Tibial artery (tissue), 4 donors: ENCODE data around the gene STS.

Experiments
- DNase-seq, 2 donors: peaks; one replicate each; pipeline ENCODE4 v3.0.0-alpha.2; 2019
- H3K27ac ChIP-seq, 2 donors: fragments of 200-600 bp; sonication (generic) in 1 of 2; 1 replicate in 1 of 2; 2 replicates in 1 of 2; pipeline ENCODE4 v1.5.1; 2018 to 2019; ENCODE audit warnings: mild to moderate bottlenecking in 1 of 2
- H3K27me3 ChIP-seq, 2 donors: fragments of 200-600 bp; sonication (generic) in 1 of 2; one replicate each; pipeline versions ENCODE4 v1.5.1 to v1.6.0; 2016 to 2019
- H3K36me3 ChIP-seq, 3 donors: fragments of 200-600 bp; sonication (generic) in 2 of 3; one replicate each; pipeline ENCODE4 v1.5.1; 2016 to 2019; ENCODE audit warnings: mild to moderate bottlenecking in 2 of 3
- H3K4me1 ChIP-seq, 4 donors: fragments of 200-600 bp; sonication (generic) in 2 of 4; 1 replicate in 3 of 4; 2 replicates in 1 of 4; pipeline ENCODE4 v1.5.1; 2016 to 2019
- H3K4me3 ChIP-seq, 2 donors: fragments of 200-600 bp; sonication (generic) in 1 of 2; 1 replicate in 1 of 2; 2 replicates in 1 of 2; pipeline ENCODE4 v1.5.1; 2018 to 2019; ENCODE audit warnings: mild to moderate bottlenecking in 2 of 2
- H3K9me3 ChIP-seq, 3 donors: fragments of 200-600 bp; sonication (generic) in 1 of 3; one replicate each; pipeline ENCODE4 v1.5.1; 2016 to 2019
- CTCF ChIP-seq, 2 experiments: fragments of 200-600 bp in 1 of 2; fragments of 450-650 bp in 1 of 2; IDR thresholded peaks; one replicate each; pipeline ENCODE4 v1.5.1; 2017 to 2019; ENCODE audit warnings: antibody characterized with exemption in 2 of 2, mild to moderate bottlenecking in 1 of 2, moderate library complexity in 1 of 2
- intact Hi-C: fragments of 100-400 bp; cut with DNase I; formaldehyde crosslinking; loops from one replicate; pipeline ENCODE4 v1.15.0; 2023; ENCODE audit warnings: low total_unique reads

Gene STS

GRCh38 chrX:7147413-7147977 is at the start of gene STS:
TSS of gene STS (plus strand) at chrX:7147712. CDS start at chrX:7253200, 105,488 bp downstream.
- no peaks in the 10 kb centered on the region for H3K27me3 ChIP-seq
- H3K27ac ChIP-seq = peak within 1 kb of the TSS; percentile 79 to 83
- no peaks in the 10 kb centered on the region for H3K9me3 ChIP-seq
- peaks cover 0 to 16% (median 0%) of the 10 kb centered on the region in 4 donors for H3K4me1 ChIP-seq
- no peaks in the 10 kb centered on the region for H3K36me3 ChIP-seq
- DNase-seq = peak in 1 of 2 donors; percentile 71
- intact Hi-C loops = no loop called here
- no peak for TF ChIP-seq CTCF (IDR thresholded peaks at IDR 0.05)
- H3K4me3 ChIP-seq = peak within 1 kb of the TSS; percentile 77 to 78

- no peak for TF ChIP-seq CTCF (IDR thresholded peaks at IDR 0.05)
- intact Hi-C loops = no loop called here
- Histone ChIP-seq H3K4me1 (no peaks in the 10 kb centered on the region), H3K4me3 (no peak overlapping the region), H3K9me3 (no peaks in the 10 kb centered on the region), H3K27me3 (no peaks in the 10 kb centered on the region), H3K27ac (no peak overlapping the region), H3K36me3 (peaks cover 0 to 28% (median 16%) of the 10 kb centered on the region in 3 donors)
- DNase-seq = no peak
Observed at GRCh38 chrX:7100022-7100421, 47.5 kb upstream of the STS start.

- DNase-seq = no peak
- Histone ChIP-seq H3K27ac (no peak overlapping the region), H3K4me3 (no peak overlapping the region), H3K9me3 (no peaks in the 10 kb centered on the region), H3K4me1 (no peaks in the 10 kb centered on the region), H3K27me3 (no peaks in the 10 kb centered on the region), H3K36me3 (peaks cover 0 to 28% (median 21%) of the 10 kb centered on the region in 3 donors)
- TF ChIP-seq CTCF (IDR thresholded peaks at IDR 0.05) = no peak
- intact Hi-C loops = no loop called here
Observed at GRCh38 chrX:7102119-7102518, 45.4 kb upstream of the STS start.

- Histone ChIP-seq H3K27ac (no peak overlapping the region), H3K4me3 (no peak overlapping the region), H3K4me1 (peaks cover 0 to 5% (median 0%) of the 10 kb centered on the region in 4 donors), H3K36me3 (peaks cover 0 to 21% (median 13%) of the 10 kb centered on the region in 3 donors), H3K9me3 (no peaks in the 10 kb centered on the region), H3K27me3 (no peaks in the 10 kb centered on the region)
- no peak for DNase-seq
- no peak for TF ChIP-seq CTCF (IDR thresholded peaks at IDR 0.05)
- intact Hi-C loops = no loop called here
Observed at GRCh38 chrX:7106649-7107048, 40.9 kb upstream of the STS start.

GRCh38 chrX:7108030-7108429 is 39.5 kb upstream of the STS start:
- Histone ChIP-seq H3K27me3 (no peaks in the 10 kb centered on the region), H3K27ac (no peak overlapping the region), H3K4me3 (no peak overlapping the region), H3K9me3 (no peaks in the 10 kb centered on the region), H3K36me3 (peaks cover 0 to 21% (median 9%) of the 10 kb centered on the region in 3 donors), H3K4me1 (peaks cover 0 to 5% (median 0%) of the 10 kb centered on the region in 4 donors)
- DNase-seq = no peak
- no peak for TF ChIP-seq CTCF (IDR thresholded peaks at IDR 0.05)
- intact Hi-C loops = no loop called here
